HEK293T (cell line): Measurements from ENCODE around the gene RPL14.

Experiments
- CTCF ChIA-PET: fragments of 350-600 bp; formaldehyde crosslinking; extraction: SDS; loops from one replicate; lab custom pipeline; 2021; ENCODE audit warnings: antibody characterized with exemption, inconsistent platforms; lab: Yijun Ruan, JAX
- POLR2A ChIA-PET: fragments of 350-600 bp; formaldehyde crosslinking; extraction: SDS; loops from one replicate; lab custom pipeline; 2020; ENCODE audit warnings: antibody characterized with exemption, inconsistent platforms; lab: Yijun Ruan, JAX
- DNase-seq: peaks from one replicate; pipeline ENCODE4 v3.0.0; 2012; ENCODE audit warnings: mixed read lengths; ENCODE audit errors: extremely low spot score
- ARNT ChIP-seq: fragments of 450-650 bp; IDR thresholded peaks from 2 replicates; pipeline ENCODE4 v1.6.1; 2017; ENCODE audit warnings: mild to moderate bottlenecking
- BHLHE40 ChIP-seq: fragments of 450-650 bp; IDR thresholded peaks from 2 replicates; pipeline ENCODE4 v1.6.1; 2016; ENCODE audit warnings: mild to moderate bottlenecking, moderate library complexity, borderline replicate concordance
- CTBP1 ChIP-seq: fragments of 450-650 bp; IDR thresholded peaks from 2 replicates; pipeline ENCODE4 v1.6.1; 2016; ENCODE audit warnings: borderline replicate concordance
- ELF4 ChIP-seq: fragments of 450-650 bp; IDR thresholded peaks from 2 replicates; pipeline ENCODE4 v1.6.1; 2017; ENCODE audit warnings: antibody characterized with exemption
- FOXA1 ChIP-seq: fragments of 450-650 bp; IDR thresholded peaks from 2 replicates; pipeline ENCODE4 v1.6.1; 2016; ENCODE audit warnings: mild to moderate bottlenecking
- FOXK2 ChIP-seq: fragments of 450-650 bp; IDR thresholded peaks from 2 replicates; pipeline ENCODE4 v1.6.1; 2016; ENCODE audit warnings: mild to moderate bottlenecking
- FOXM1 ChIP-seq: fragments of 450-650 bp; IDR thresholded peaks from 2 replicates; pipeline ENCODE4 v1.6.1; 2017; ENCODE audit warnings: mild to moderate bottlenecking, borderline replicate concordance
- HDGF ChIP-seq: fragments of 450-650 bp; IDR thresholded peaks from 2 replicates; pipeline ENCODE4 v1.6.1; 2017; ENCODE audit warnings: antibody characterized with exemption, borderline replicate concordance
- L3MBTL2 ChIP-seq: fragments of 450-650 bp; conservative IDR thresholded peaks from 2 replicates; pipeline ENCODE4 v1.6.1; 2016; ENCODE audit warnings: mild to moderate bottlenecking
- LEF1 ChIP-seq: fragments of 450-650 bp; IDR thresholded peaks from 2 replicates; pipeline ENCODE4 v1.6.1; 2017; ENCODE audit warnings: mild to moderate bottlenecking, borderline replicate concordance
- NFRKB ChIP-seq: fragments of 450-650 bp; IDR thresholded peaks from 2 replicates; pipeline ENCODE4 v1.6.1; 2016; ENCODE audit warnings: mild to moderate bottlenecking, moderate library complexity
- PKNOX1 ChIP-seq: fragments of 450-650 bp; IDR thresholded peaks from 2 replicates; pipeline ENCODE4 v1.6.1; 2016
- SP1 ChIP-seq: fragments of 450-650 bp; IDR thresholded peaks from 2 replicates; pipeline ENCODE4 v1.6.1; 2017
- SUZ12 ChIP-seq: fragments of 450-650 bp; IDR thresholded peaks from 2 replicates; pipeline ENCODE4 v1.6.1; 2016; ENCODE audit warnings: mild to moderate bottlenecking
- TARDBP ChIP-seq: fragments of 450-650 bp; IDR thresholded peaks from 2 replicates; pipeline ENCODE4 v1.6.1; 2016
- ZNF384 ChIP-seq: fragments of 450-650 bp; IDR thresholded peaks from 2 replicates; pipeline ENCODE4 v1.6.1; 2016

Gene RPL14

GRCh38 chr3:40477666-40478065, 20.5 kb downstream of the RPL14 start:
- TF ChIP-seq CTBP1 (no peak), FOXM1 (no peak), HDGF (no peak), FOXK2 (no peak)
- CTCF ChIA-PET: no interaction called here
- POLR2A ChIA-PET: interaction anchor here (0.6 to 2.6 kb wide), 8 partner anchors 11 to 47 kb away, joined by 3 to 32 read pairs (median 4); partner anchors contain the start of genes RPL14, ZNF620 and ZNF621
- DNase-seq: no peak

- no peak for DNase-seq
- ChIA-PET POLR2A (interaction anchor here (1.0 kb wide), 1 partner anchor 10 kb away, joined by 3 read pairs; the partner anchor contains the start of gene ZNF619), CTCF (no interaction called here)
- TF ChIP-seq NFRKB: no peak
These were observed 30.0 kb downstream of the RPL14 start for GRCh38 chr3:40487172-40487571.

GRCh38 chr3:40490916-40491315, 33.8 kb downstream of the RPL14 start:
- CTCF ChIA-PET: no interaction called here
- DNase-seq: no peak
- no peak for TF ChIP-seq SUZ12
- TF ChIP-seq TARDBP: no peak
- TF ChIP-seq NFRKB: no peak
- TF ChIP-seq L3MBTL2: no peak
- TF ChIP-seq ELF4: no peak
- POLR2A ChIA-PET: no interaction called here

GRCh38 chr3:40494698-40495097, 37.6 kb downstream of the RPL14 start:
- POLR2A ChIA-PET: interaction anchor here (1.4 to 2.8 kb wide), 2 partner anchors 11 to 81 kb away, joined by 3 to 15 read pairs; partner anchors contain the start of gene ZNF620
- CTCF ChIA-PET: no interaction called here
- no peak for DNase-seq
- TF ChIP-seq SUZ12: no peak
- no peak for TF ChIP-seq HDGF
- no peak for TF ChIP-seq PKNOX1
- no peak for TF ChIP-seq CTBP1
- TF ChIP-seq FOXA1: no peak
- no peak for TF ChIP-seq ZNF384
- TF ChIP-seq FOXM1: no peak
- TF ChIP-seq ARNT: no peak
- TF ChIP-seq ELF4: no peak
- no peak for TF ChIP-seq NFRKB
- no peak for TF ChIP-seq SP1
- TF ChIP-seq TARDBP: no peak
- no peak for TF ChIP-seq LEF1

GRCh38 chr3:40497288-40497687, 40.1 kb downstream of the RPL14 start:
- POLR2A ChIA-PET: no interaction called here
- no peak for TF ChIP-seq FOXM1
- CTCF ChIA-PET: no interaction called here
- DNase-seq: no peak

- ChIA-PET CTCF (no interaction called here), POLR2A (interaction anchor here (1.4 kb wide), 1 partner anchor 43 kb away, joined by 3 read pairs; the partner anchor contains the start of gene RPL14)
- TF ChIP-seq BHLHE40 (no peak), SP1 (no peak), ELF4 (no peak), LEF1 (no peak), PKNOX1 (no peak), CTBP1 (no peak), FOXK2 (no peak), HDGF (no peak), TARDBP (no peak), NFRKB (no peak), ARNT (no peak), SUZ12 (no peak)
- DNase-seq: no peak
These were observed 42.8 kb downstream of the RPL14 start for GRCh38 chr3:40499952-40500351.

- no peak for DNase-seq
- ChIA-PET CTCF (no interaction called here), POLR2A (no interaction called here)
- no peak for TF ChIP-seq ZNF384
- no peak for TF ChIP-seq CTBP1
- no peak for TF ChIP-seq LEF1
- TF ChIP-seq ARNT: no peak
- TF ChIP-seq FOXM1: no peak
- no peak for TF ChIP-seq L3MBTL2
These were observed 44.9 kb downstream of the RPL14 start for GRCh38 chr3:40502034-40502433.
